ENCODE measurements around the gene OCA2.

- TF ChIP-seq EZH2 (IDR thresholded peaks at IDR 0.05; ENCODE audit: insufficient read depth, poor library complexity, severe bottlenecking) (no peak), EZH2phosphoT487 (IDR thresholded peaks at IDR 0.05; ENCODE audit: insufficient read depth, low read depth) (no peak)
Observed at GRCh38 chr15:28021281-28022039, 77.7 kb downstream of the OCA2 start.

Data from GM23248 (cell line).